Prostate gland (tissue), 2 donors: ENCODE results near the gene PHF20. TPM values are rescaled to one million over a fixed set of nuclear protein-coding genes. Genes with fewer than 3 reads are reported as not detected.

ENCODE experiments used
- DNase-seq: peaks from one replicate; pipeline ENCODE4 v3.0.0-alpha.2; 2019; ENCODE audit warnings: low spot score
- H3K27ac ChIP-seq, 2 donors: fragments of 200-600 bp; sonication (generic); 2 replicates each; pipeline ENCODE4 v1.5.1; 2017 to 2019
- H3K27me3 ChIP-seq: fragments of 200-600 bp; sonication (generic); replicated peaks from 2 replicates; pipeline ENCODE4 v1.5.1; 2019; ENCODE audit not compliant: insufficient read depth
- H3K36me3 ChIP-seq, 2 donors: fragments of 200-600 bp; sonication (generic); 1 replicate in 1 of 2; 2 replicates in 1 of 2; pipeline versions ENCODE4 v1.5.1 to v1.8.1; 2017 to 2019
- H3K4me1 ChIP-seq: fragments of 200-600 bp; sonication (generic); replicated peaks from 2 replicates; pipeline ENCODE4 v1.5.1; 2019
- H3K4me3 ChIP-seq, 2 donors: fragments of 200-600 bp; sonication (generic); 2 replicates each; pipeline ENCODE4 v1.5.1; 2017 to 2019
- H3K9me3 ChIP-seq: fragments of 200-600 bp; sonication (generic); 2 replicates; pipeline ENCODE4 v1.5.1; 2017
- POLR2A ChIP-seq: fragments of 450-650 bp; IDR thresholded peaks from one replicate; pipeline ENCODE4 v1.6.1; 2016; ENCODE audit warnings: antibody characterized with exemption, mild to moderate bottlenecking
- POLR2AphosphoS5 ChIP-seq: sonication (generic); formaldehyde crosslinking; IDR thresholded peaks from one replicate; pipeline ENCODE4 v1.6.1; 2017; ENCODE audit warnings: antibody characterized with exemption
- WGBS: methylation state at CpG from one replicate; pipeline ENCODE4 v1.1.5; 2018; 5-methylcytosine and 5-hydroxymethylcytosine counted together
- intact Hi-C: fragments of 100-400 bp; cut with DNase I; formaldehyde crosslinking; loops from one replicate; pipeline ENCODE4 v1.14.2; 2022
- total RNA-seq, 2 donors: library from RNA; depleted of rRNA; stranded (reverse); fragments of >200 nt; gene quantifications; one replicate each; pipeline ENCODE4 v1.1.0, GENCODE V29; 2016
- TF ChIP-seq, protein P1 (sequence below), 4 experiments: fragments of 200-600 bp in 2 of 4; fragments of 450-650 bp in 2 of 4; sonication (generic) in 2 of 4; IDR thresholded peaks; 1 replicate in 3 of 4; 2 replicates in 1 of 4; pipeline ENCODE4 v1.5.1; 2016 to 2019; ENCODE audit warnings: antibody characterized with exemption in 4 of 4, mild to moderate bottlenecking in 2 of 4, moderate library complexity in 2 of 4

The PHF20 gene
- total RNA-seq, 2 donors from 2014 or later: 34.7 to 61.1 TPM

DNA sequence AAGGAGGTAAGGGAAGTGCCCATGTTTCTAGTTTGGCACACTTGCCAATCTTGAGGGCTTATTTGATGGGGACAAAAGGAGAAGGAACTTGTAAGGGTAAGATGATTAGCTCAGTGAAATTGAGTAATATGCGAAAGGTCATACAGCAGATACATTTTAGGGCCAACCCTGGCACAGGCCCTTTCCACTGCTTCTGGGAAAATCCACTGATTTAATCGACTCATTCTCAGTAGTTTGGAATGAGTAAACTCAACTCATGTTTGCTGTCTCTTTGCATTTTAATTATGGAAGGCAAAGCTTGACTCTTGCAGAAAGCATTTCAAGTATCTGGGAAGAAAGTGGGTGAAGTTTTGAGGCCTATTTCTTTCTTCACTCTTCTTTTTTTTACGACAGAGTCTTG is 20.0 kb downstream of the PHF20 start:
- TF ChIP-seq POLR2A (no peak), POLR2AphosphoS5 (no peak)
- TF ChIP-seq, protein P1, sequence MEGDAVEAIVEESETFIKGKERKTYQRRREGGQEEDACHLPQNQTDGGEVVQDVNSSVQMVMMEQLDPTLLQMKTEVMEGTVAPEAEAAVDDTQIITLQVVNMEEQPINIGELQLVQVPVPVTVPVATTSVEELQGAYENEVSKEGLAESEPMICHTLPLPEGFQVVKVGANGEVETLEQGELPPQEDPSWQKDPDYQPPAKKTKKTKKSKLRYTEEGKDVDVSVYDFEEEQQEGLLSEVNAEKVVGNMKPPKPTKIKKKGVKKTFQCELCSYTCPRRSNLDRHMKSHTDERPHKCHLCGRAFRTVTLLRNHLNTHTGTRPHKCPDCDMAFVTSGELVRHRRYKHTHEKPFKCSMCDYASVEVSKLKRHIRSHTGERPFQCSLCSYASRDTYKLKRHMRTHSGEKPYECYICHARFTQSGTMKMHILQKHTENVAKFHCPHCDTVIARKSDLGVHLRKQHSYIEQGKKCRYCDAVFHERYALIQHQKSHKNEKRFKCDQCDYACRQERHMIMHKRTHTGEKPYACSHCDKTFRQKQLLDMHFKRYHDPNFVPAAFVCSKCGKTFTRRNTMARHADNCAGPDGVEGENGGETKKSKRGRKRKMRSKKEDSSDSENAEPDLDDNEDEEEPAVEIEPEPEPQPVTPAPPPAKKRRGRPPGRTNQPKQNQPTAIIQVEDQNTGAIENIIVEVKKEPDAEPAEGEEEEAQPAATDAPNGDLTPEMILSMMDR (IDR thresholded peaks at IDR 0.05): no peak
- Histone ChIP-seq H3K27me3 (no peaks in the 10 kb centered on the region), H3K27ac (no peak overlapping the region), H3K4me1 (no peaks in the 10 kb centered on the region), H3K4me3 (no peak overlapping the region), H3K36me3 (no peaks in the 10 kb centered on the region), H3K9me3 (no peaks in the 10 kb centered on the region)
- 78% methylated on average over 3 of the region's 3 CpGs for WGBS
- intact Hi-C loops: no loop called here
- DNase-seq: no peak

DNA sequence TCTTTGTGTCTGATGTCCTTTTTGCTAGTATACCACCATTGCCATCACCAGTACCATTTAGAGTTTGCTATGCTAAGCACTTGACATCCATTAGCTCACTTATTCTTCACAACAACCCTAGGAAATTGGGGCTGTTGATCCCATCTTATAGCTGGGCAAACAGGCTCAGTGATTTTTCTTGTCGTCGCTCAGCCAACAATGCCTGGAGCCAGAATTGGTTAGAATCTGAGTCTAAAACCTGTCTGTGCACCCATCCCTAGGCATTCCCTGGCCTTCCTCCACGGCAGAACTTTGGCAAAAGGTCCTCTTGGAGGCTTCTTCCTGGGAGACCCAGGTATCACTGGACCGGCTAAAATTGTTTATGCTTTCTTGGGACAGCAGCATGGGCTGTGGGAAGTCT is 20.9 kb downstream of the PHF20 start:
- Histone ChIP-seq H3K9me3 (no peaks in the 10 kb centered on the region), H3K4me3 (no peak overlapping the region), H3K27ac (no peak overlapping the region), H3K36me3 (no peaks in the 10 kb centered on the region), H3K4me1 (no peaks in the 10 kb centered on the region), H3K27me3 (no peaks in the 10 kb centered on the region)
- WGBS: 65% methylated on average over 4 of the region's 4 CpGs
- no peak for TF ChIP-seq POLR2AphosphoS5
- TF ChIP-seq, protein P1 (IDR thresholded peaks at IDR 0.05): no peak
- TF ChIP-seq POLR2A: no peak
- no peak for DNase-seq
- intact Hi-C loops: no loop called here

DNA sequence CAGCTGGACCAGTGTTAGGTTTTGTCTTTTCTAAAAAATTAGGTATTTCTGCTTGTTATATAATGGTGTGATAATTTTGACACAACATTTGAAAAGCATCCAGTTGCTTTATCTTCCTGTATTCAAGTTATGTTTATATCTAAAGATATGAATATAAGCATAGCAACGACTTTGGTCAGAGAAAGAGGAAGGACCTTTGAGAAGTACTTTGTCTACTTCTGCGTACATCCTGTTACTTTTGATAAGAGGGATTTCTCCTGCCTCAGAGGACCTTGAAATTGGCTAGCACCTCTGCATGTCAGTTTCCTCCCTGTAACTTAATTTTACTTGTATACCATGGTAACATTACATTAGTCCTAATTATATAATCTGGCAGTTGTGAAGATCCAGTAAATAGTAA is 24.8 kb downstream of the PHF20 start:
- intact Hi-C loops: no loop called here
- DNase-seq: no peak
- H3K27ac ChIP-seq: no peak overlapping the region

DNA sequence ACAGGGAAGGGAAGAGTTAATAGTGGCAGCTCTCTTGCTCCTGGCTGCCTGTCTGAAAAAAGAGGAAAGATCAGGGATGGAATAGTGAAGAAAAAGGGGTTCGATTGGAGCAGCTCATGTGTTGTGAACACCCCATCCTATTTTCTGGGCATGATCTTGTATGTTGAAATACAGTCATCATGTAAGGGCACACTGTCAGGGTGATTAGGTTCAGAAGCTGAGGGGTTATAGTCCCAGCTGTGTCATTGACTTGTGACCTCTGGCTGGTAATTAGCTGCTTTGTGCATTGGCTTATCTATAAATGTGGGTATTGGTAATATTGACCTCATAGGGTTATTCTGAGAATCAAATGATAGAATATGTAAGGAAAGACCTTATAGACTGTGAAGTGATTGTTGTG is 30.1 kb downstream of the PHF20 start:
- DNase-seq: no peak
- Histone ChIP-seq H3K27ac (no peak overlapping the region), H3K36me3 (no peaks in the 10 kb centered on the region), H3K4me3 (no peak overlapping the region), H3K27me3 (no peaks in the 10 kb centered on the region), H3K4me1 (no peaks in the 10 kb centered on the region), H3K9me3 (no peaks in the 10 kb centered on the region)
- WGBS: 88% methylated on average over 1 of the region's 1 CpG
- intact Hi-C loops: no loop called here
- TF ChIP-seq, protein P1 (IDR thresholded peaks at IDR 0.05): no peak
- TF ChIP-seq POLR2A (no peak), POLR2AphosphoS5 (no peak)

More for the DNA sequence above, 24.8 kb downstream of the PHF20 start:
- TF ChIP-seq, protein P1 (IDR thresholded peaks at IDR 0.05): no peak
- no peak for TF ChIP-seq POLR2AphosphoS5
- no peak for TF ChIP-seq POLR2A
- Histone ChIP-seq H3K4me1 (no peaks in the 10 kb centered on the region), H3K27me3 (no peaks in the 10 kb centered on the region), H3K36me3 (no peaks in the 10 kb centered on the region), H3K9me3 (no peaks in the 10 kb centered on the region), H3K4me3 (no peak overlapping the region)
- WGBS: 56% methylated on average over 2 of the region's 2 CpGs

DNA sequence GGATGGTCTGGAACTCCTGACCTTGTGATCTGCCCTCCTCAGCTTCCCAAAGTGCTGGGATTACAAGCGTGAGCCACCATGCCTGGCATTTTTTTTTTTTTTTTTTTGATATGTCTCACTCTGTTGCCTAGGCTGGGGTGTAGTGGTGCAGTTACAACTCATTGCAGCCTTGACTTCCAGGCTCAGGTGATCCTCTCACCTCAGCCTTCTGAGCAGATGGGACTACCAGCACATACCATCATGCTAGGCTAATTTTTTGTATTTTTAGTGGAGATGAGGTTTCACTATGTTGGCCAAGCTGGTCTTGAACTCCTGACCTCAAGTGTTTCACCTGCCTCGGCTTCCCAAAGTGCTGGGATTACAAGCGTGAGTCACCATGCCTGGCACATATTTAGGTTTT is 34.3 kb downstream of the PHF20 start:
- DNase-seq: no peak
- WGBS: 91% methylated on average over 3 of the region's 3 CpGs
- Histone ChIP-seq H3K36me3 (no peaks in the 10 kb centered on the region), H3K4me1 (no peaks in the 10 kb centered on the region), H3K9me3 (no peaks in the 10 kb centered on the region), H3K27me3 (no peaks in the 10 kb centered on the region), H3K27ac (no peak overlapping the region), H3K4me3 (no peak overlapping the region)
- TF ChIP-seq, protein P1 (IDR thresholded peaks at IDR 0.05): no peak
- TF ChIP-seq POLR2AphosphoS5: no peak
- no peak for TF ChIP-seq POLR2A
- intact Hi-C loops: no loop called here
